ENCODE results near the gene DIP2B. TPM values are rescaled to one million over a fixed set of nuclear protein-coding genes. Genes with fewer than 3 reads are reported as not detected.

The DIP2B gene
- total RNA-seq, 4 donors from 2014 or later = 31.1 to 57.2 (median 46.5) TPM

DNA sequence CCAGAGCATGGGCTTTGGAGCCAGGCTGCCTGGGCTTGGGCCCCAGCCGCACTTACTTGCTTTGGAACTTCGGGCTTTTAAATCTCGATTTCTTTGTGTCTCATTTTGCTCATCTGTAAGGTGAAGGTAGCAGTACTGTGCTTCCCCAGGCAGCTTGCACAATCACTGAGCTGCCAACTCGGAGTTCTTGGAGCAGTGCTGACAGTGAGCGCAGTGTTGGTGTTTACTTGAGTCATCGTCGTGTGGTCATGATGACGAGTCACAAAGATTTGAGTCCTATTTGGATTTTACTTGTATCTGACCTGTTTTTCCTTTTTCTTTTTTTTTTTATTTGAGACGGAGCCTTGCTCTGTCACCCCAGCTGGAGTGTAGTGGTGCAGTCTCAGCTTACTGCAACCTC, 227.8 kb downstream of the DIP2B start:
- H3K36me3 ChIP-seq = peaks cover 12 to 100% (median 27%) of the 10 kb centered on the region in 3 donors
- no peak for TF ChIP-seq POLR2A (IDR thresholded peaks at IDR 0.05)
- TF ChIP-seq, protein P1, sequence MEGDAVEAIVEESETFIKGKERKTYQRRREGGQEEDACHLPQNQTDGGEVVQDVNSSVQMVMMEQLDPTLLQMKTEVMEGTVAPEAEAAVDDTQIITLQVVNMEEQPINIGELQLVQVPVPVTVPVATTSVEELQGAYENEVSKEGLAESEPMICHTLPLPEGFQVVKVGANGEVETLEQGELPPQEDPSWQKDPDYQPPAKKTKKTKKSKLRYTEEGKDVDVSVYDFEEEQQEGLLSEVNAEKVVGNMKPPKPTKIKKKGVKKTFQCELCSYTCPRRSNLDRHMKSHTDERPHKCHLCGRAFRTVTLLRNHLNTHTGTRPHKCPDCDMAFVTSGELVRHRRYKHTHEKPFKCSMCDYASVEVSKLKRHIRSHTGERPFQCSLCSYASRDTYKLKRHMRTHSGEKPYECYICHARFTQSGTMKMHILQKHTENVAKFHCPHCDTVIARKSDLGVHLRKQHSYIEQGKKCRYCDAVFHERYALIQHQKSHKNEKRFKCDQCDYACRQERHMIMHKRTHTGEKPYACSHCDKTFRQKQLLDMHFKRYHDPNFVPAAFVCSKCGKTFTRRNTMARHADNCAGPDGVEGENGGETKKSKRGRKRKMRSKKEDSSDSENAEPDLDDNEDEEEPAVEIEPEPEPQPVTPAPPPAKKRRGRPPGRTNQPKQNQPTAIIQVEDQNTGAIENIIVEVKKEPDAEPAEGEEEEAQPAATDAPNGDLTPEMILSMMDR (IDR thresholded peaks at IDR 0.05) = no peak

DNA sequence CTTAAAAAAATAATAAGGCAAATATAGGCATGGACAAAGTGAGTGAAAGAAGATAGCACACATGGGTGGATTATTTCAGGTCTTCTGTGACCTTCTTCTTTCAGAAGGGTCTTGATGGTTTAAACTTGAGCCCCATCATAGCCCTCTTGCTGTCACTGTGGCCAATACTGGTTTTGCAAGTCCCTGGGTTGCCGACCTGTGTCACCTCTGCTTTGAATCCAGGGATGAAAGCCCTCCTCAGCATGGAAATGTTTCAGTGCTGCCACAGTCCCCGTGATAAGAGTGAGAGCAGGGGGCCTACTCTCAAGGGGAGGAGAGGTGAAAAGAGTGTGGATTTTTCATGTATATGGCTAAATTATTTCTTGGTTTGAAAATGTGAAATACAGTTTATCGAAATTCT, 228.9 kb downstream of the DIP2B start:
- Histone ChIP-seq H3K36me3 (peaks cover 16 to 100% (median 37%) of the 10 kb centered on the region in 3 donors), H3K27ac (no peak overlapping the region), H3K27me3 (no peaks in the 10 kb centered on the region), H3K4me3 (no peak overlapping the region), H3K4me1 (no peaks in the 10 kb centered on the region), H3K9me3 (no peaks in the 10 kb centered on the region)
- no peak for DNase-seq
- intact Hi-C loops (cut with DNase I) = no loop called here
- TF ChIP-seq, protein P1 (IDR thresholded peaks at IDR 0.05) = no peak
- TF ChIP-seq POLR2A (IDR thresholded peaks at IDR 0.05) = no peak
- WGBS, 2 donors = 83 to 84% methylated on average over 3 of the region's 3 CpGs

More for the DNA sequence above, 227.8 kb downstream of the DIP2B start:
- no peak overlapping the region for H3K27ac ChIP-seq
- 62 to 74% methylated on average over 9 of the region's 9 CpGs for WGBS, 2 donors
- no peak for DNase-seq
- intact Hi-C loops (cut with DNase I) = no loop called here
- H3K4me1 ChIP-seq = no peaks in the 10 kb centered on the region
- H3K4me3 ChIP-seq = no peak overlapping the region
- H3K27me3 ChIP-seq = no peaks in the 10 kb centered on the region
- no peaks in the 10 kb centered on the region for H3K9me3 ChIP-seq

DNA sequence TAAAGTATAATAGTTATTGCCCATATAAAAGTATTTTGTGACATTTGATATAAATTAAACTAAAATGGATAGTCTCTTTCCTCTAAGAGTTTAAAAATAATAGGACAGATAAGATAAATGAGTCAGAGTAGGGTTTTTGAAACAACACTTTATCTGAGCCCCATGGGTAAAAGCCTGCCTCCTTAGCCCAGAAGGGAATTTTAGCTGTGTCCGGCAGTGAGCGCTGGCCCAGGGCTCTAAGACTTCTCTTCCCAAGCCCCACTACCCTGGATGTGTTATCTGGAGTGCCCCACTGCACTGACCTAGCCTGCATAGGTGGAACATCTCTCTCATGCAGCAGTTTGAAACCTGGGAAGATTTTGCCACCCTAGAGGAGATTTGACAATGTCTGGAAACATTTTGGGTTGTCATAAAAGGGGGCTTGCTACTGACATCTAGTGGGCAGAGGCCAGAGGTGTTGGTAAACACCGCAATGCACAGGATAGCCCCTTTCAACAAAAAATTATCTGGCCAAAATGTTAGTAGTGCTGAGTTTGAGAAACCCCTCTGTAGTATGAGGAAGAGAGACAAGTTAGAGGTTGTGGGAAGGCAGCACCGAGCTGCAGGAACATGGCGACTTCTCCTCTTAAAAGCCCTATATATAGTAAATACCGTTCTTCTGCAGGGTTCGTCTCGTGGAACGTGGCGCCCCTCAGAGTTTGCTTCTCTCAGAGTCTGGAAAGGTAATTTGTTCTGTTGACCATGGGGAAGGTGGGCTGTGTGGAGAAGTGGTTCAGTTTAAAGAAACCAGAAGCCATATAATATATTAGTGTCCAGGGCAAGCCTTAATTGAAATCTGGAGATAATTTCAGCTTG, 229.9 kb downstream of the DIP2B start:
- 74 to 83% methylated on average over 10 of the region's 10 CpGs for WGBS, 2 donors
- Histone ChIP-seq H3K27ac (no peak overlapping the region), H3K36me3 (peaks cover 20 to 100% (median 33%) of the 10 kb centered on the region in 3 donors), H3K4me3 (no peak overlapping the region), H3K4me1 (no peaks in the 10 kb centered on the region), H3K9me3 (no peaks in the 10 kb centered on the region), H3K27me3 (no peaks in the 10 kb centered on the region)
- no peak for DNase-seq
- intact Hi-C loops (cut with DNase I) = no loop called here
- no peak for TF ChIP-seq POLR2A (IDR thresholded peaks at IDR 0.05)
- TF ChIP-seq, protein P1 (IDR thresholded peaks at IDR 0.05) = peak in 4 of 6 experiments; percentile 21 to 38 (median 29)

DNA sequence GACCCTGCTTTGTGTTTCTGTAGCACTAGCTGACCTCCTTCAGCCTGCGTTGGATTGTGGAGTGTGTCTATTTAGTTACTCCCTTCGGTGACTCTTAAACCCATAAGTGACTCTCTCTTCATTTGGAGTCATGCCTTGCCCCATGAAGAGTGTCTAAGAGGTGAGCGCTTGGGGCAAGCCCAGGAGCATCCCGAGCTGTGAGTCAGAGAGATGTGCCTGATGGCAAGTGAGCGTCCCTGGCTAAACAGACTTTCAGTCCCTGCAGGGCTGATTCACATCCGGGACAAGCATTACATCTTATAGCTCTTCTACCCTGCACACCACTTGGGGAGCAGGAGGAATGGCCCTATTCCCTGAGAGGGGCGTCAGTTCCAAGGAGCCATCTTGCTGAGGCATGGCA, 234.8 kb downstream of the DIP2B start:
- WGBS, 2 donors = 78 to 100% methylated on average over 4 to 7 of the region's 7 CpGs
- no peak for TF ChIP-seq POLR2A (IDR thresholded peaks at IDR 0.05)
- TF ChIP-seq, protein P1 (IDR thresholded peaks at IDR 0.05) = no peak
- intact Hi-C loops (cut with DNase I) = no loop called here
- no peaks in the 10 kb centered on the region for H3K9me3 ChIP-seq
- H3K27ac ChIP-seq = no peak overlapping the region
- H3K36me3 ChIP-seq = peaks cover 29 to 100% (median 46%) of the 10 kb centered on the region in 3 donors
- no peak for DNase-seq
- no peak overlapping the region for H3K4me3 ChIP-seq
- H3K27me3 ChIP-seq = no peaks in the 10 kb centered on the region
- H3K4me1 ChIP-seq = no peaks in the 10 kb centered on the region

DNA sequence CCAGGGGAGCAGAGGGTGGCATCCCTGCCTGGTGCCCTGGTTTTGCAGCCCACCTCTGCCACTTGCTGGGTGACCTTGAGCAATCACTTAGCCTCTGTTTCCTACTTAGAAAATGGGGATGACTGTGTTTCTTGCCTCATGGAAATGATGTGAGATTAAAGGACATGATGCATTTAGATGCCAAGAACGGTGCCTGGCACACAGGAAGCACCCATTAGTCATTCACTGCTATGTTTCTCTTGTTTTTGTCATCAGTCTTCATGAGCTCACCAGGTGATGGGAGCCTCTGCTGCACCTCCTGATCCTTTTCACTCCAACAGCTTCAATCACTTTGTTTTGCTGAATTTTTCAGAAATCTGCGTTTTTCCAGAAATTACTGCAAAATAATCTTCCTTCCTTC, 235.5 kb downstream of the DIP2B start:
- Histone ChIP-seq H3K4me1 (no peaks in the 10 kb centered on the region), H3K27ac (no peak overlapping the region), H3K9me3 (no peaks in the 10 kb centered on the region), H3K4me3 (no peak overlapping the region), H3K27me3 (no peaks in the 10 kb centered on the region), H3K36me3 (peaks cover 29 to 100% (median 47%) of the 10 kb centered on the region in 3 donors)
- WGBS, 2 donors = 65 to 67% methylated on average over 2 of the region's 2 CpGs
- intact Hi-C loops (cut with DNase I) = no loop called here
- TF ChIP-seq POLR2A (IDR thresholded peaks at IDR 0.05) = no peak
- TF ChIP-seq, protein P1 (IDR thresholded peaks at IDR 0.05) = no peak
- DNase-seq = no peak
